ENCODE results near the gene SLC25A24.

DNA sequence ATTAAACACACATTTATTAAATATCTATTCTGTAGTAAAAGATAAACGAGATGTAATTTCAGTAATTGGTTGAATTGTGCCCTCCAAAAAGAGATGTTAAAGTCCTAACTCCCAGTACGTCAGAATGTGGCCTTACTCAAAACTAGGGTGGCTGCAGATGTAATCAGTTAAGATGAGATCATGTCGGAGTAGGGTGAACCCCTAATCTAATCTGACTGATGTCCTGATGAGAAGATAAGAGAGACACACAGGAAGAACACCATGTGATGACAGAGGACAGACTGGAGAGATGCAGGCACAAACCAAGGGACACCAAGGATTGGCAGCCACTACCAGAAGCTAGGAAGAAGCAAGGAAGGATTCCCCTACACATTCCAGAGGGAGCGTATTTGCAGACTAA, 104.1 kb downstream of the SLC25A24 start:
- TF ChIP-seq, protein P1, sequence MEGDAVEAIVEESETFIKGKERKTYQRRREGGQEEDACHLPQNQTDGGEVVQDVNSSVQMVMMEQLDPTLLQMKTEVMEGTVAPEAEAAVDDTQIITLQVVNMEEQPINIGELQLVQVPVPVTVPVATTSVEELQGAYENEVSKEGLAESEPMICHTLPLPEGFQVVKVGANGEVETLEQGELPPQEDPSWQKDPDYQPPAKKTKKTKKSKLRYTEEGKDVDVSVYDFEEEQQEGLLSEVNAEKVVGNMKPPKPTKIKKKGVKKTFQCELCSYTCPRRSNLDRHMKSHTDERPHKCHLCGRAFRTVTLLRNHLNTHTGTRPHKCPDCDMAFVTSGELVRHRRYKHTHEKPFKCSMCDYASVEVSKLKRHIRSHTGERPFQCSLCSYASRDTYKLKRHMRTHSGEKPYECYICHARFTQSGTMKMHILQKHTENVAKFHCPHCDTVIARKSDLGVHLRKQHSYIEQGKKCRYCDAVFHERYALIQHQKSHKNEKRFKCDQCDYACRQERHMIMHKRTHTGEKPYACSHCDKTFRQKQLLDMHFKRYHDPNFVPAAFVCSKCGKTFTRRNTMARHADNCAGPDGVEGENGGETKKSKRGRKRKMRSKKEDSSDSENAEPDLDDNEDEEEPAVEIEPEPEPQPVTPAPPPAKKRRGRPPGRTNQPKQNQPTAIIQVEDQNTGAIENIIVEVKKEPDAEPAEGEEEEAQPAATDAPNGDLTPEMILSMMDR (IDR thresholded peaks at IDR 0.05), result no peak
- no peak for TF ChIP-seq POLR2A (IDR thresholded peaks at IDR 0.05)
